HepG2 (cell line): ENCODE data around the gene LRP10. TPM values are rescaled to one million over a fixed set of nuclear protein-coding genes. Genes with fewer than 3 reads are reported as not detected.

ENCODE experiments used
- ATAC-seq: fragments of 200-7000 bp; cut with Tn5 transposase; 3 replicates; pipeline ENCODE4 v1.9.1; 2020; ENCODE audit warnings: mild to moderate bottlenecking, moderate library complexity
- BruUV-seq: library from RNA; stranded (reverse); fragments of 400-500 nt; replicated peaks from 2 replicates; lab custom pipeline; 2021; lab: Mats Ljungman, UMichigan
- CTCF ChIA-PET: fragments of 300-600 bp; formaldehyde crosslinking; extraction: SDS; loops from one replicate; lab custom pipeline; 2021; ENCODE audit warnings: low total read pairs, inconsistent platforms, low intra/inter-chr PET ratio; lab: Yijun Ruan, JAX
- POLR2A ChIA-PET: fragments of 350-600 bp; sonication (Branson Sonifier 250); formaldehyde crosslinking; loops from one replicate; lab custom pipeline; 2020; ENCODE audit warnings: antibody characterized with exemption, inconsistent platforms; lab: Yijun Ruan, JAX
- DNase-seq: peaks from one replicate; pipeline ENCODE4 v3.0.0-alpha.2; 2015; ENCODE audit warnings: low spot score
- FAIRE-seq: peaks from 3 replicates; lab custom pipeline; 2011; peaks lifted over from hg19 to GRCh38; lab: Jason Lieb, UNC
- H2AFZ ChIP-seq: one replicate; pipeline ENCODE4 v1.6.1; 2011; ENCODE audit warnings: low read length, inconsistent platforms
- H3K27ac ChIP-seq: fragments of 300-600 bp; 3 replicates; pipeline ENCODE4 v1.8.0; 2011; ENCODE audit warnings: mixed run types, mild to moderate bottlenecking, mixed read lengths, low read length, inconsistent platforms; ENCODE audit not compliant: insufficient read depth; ENCODE audit errors: extremely low read length
- H3K27me3 ChIP-seq, 2 experiments: fragments of 200-600 bp in 1 of 2; 2 replicates in 1 of 2; 3 replicates in 1 of 2; pipeline versions ENCODE4 v1.6.0 to v1.8.0; 2011; ENCODE audit warnings: low read length in 2 of 2, mild to moderate bottlenecking in 2 of 2, moderate library complexity in 2 of 2, inconsistent platforms in 1 of 2; ENCODE audit not compliant: insufficient read depth in 2 of 2, control insufficient read depth in 1 of 2
- H3K36me3 ChIP-seq, 2 experiments: fragments of 200-600 bp in 1 of 2; replicated peaks in 1 of 2; 2 replicates in 1 of 2; 3 replicates in 1 of 2; pipeline versions ENCODE4 v1.5.1 to v1.8.0; 2011; ENCODE audit warnings: low read length in 2 of 2, inconsistent platforms in 1 of 2; ENCODE audit not compliant: insufficient read depth in 2 of 2, control insufficient read depth in 1 of 2
- H3K4me1 ChIP-seq: 2 replicates; pipeline ENCODE4 v1.5.1; 2012; ENCODE audit warnings: low read length, inconsistent platforms; ENCODE audit not compliant: insufficient read depth
- H3K4me2 ChIP-seq: 2 replicates; pipeline ENCODE4 v1.6.0; 2011; ENCODE audit warnings: low read depth, low read length, inconsistent platforms
- H3K4me3 ChIP-seq, 3 experiments: fragments of 200-600 bp in 1 of 3; sonication (generic), shearing (Covaris generic) in 1 of 3; replicated peaks in 1 of 3; 2 replicates each; pipeline ENCODE4 v1.5.1; 2011 to 2016; ENCODE audit warnings: low read length in 3 of 3, inconsistent platforms in 2 of 3, low read depth in 2 of 3, mild to moderate bottlenecking in 2 of 3, control low read depth in 1 of 3, mixed read lengths in 1 of 3; ENCODE audit not compliant: insufficient read depth in 1 of 3
- H3K79me2 ChIP-seq: one replicate; pipeline ENCODE4 v1.6.1; 2011; ENCODE audit warnings: low read length, inconsistent platforms; ENCODE audit not compliant: insufficient read depth
- H3K9ac ChIP-seq: 2 replicates; pipeline ENCODE4 v1.6.0; 2011; ENCODE audit warnings: mild to moderate bottlenecking, low read depth, low read length, inconsistent platforms; ENCODE audit not compliant: insufficient read depth
- H3K9me3 ChIP-seq: 2 replicates; pipeline ENCODE4 v1.5.1; 2012; ENCODE audit warnings: mild to moderate bottlenecking, low read length
- H4K20me1 ChIP-seq: 2 replicates; pipeline ENCODE4 v1.6.0; 2011; ENCODE audit warnings: inconsistent platforms, mild to moderate bottlenecking, low read length, moderate library complexity; ENCODE audit not compliant: insufficient read depth
- ATF7 ChIP-seq, 2 experiments: fragments of 450-650 bp in 1 of 2; sonication (generic) in 1 of 2; formaldehyde crosslinking in 1 of 2; IDR thresholded peaks; 2 replicates each; pipeline versions ENCODE4 v1.4.0 to v1.6.1; 2016 to 2020; ENCODE audit warnings: antibody characterized with exemption in 1 of 2, mild to moderate bottlenecking in 1 of 2, missing genetic modification reagents in 1 of 2
- BRCA1 ChIP-seq: sonication (generic); formaldehyde crosslinking; IDR thresholded peaks from 2 replicates; pipeline ENCODE4 v1.4.0; 2020; ENCODE audit warnings: missing genetic modification reagents
- CTCF ChIP-seq: sonication (generic); formaldehyde crosslinking; IDR thresholded peaks from 2 replicates; pipeline ENCODE4 v1.5.0; 2020; ENCODE audit warnings: mild to moderate bottlenecking, missing genetic modification reagents, moderate library complexity
- GFI1 ChIP-seq: sonication (generic); formaldehyde crosslinking; IDR thresholded peaks from 2 replicates; pipeline ENCODE4 v1.5.0; 2020; ENCODE audit warnings: missing genetic modification reagents, mild to moderate bottlenecking, borderline replicate concordance
- HMGA1 ChIP-seq: sonication (generic); formaldehyde crosslinking; conservative IDR thresholded peaks from 2 replicates; pipeline ENCODE4 v1.4.0; 2020; ENCODE audit warnings: missing genetic modification reagents
- KDM1A ChIP-seq: IDR thresholded peaks from 2 replicates; pipeline ENCODE4 v1.6.1; 2016; ENCODE audit warnings: missing compliant biosample characterization
- RORA ChIP-seq: sonication (generic); formaldehyde crosslinking; IDR thresholded peaks from 2 replicates; pipeline ENCODE4 v1.5.0; 2020; ENCODE audit warnings: mild to moderate bottlenecking, missing genetic modification reagents, moderate library complexity
- SOX5 ChIP-seq: IDR thresholded peaks from 2 replicates; pipeline ENCODE4 v1.6.1; 2016; ENCODE audit warnings: borderline replicate concordance
- TIGD3 ChIP-seq: sonication (generic); formaldehyde crosslinking; IDR thresholded peaks from 2 replicates; pipeline ENCODE4 v1.5.1; 2020; ENCODE audit warnings: mild to moderate bottlenecking, missing genetic modification reagents, borderline replicate concordance
- ZBTB4 ChIP-seq: sonication (generic); formaldehyde crosslinking; IDR thresholded peaks from 2 replicates; pipeline ENCODE4 v1.4.0; 2020; ENCODE audit warnings: missing genetic modification reagents, mild to moderate bottlenecking, borderline replicate concordance
- ZNF34 ChIP-seq: sonication (generic); formaldehyde crosslinking; IDR thresholded peaks from 2 replicates; pipeline ENCODE4 v1.4.0; 2020; ENCODE audit warnings: mild to moderate bottlenecking, missing genetic modification reagents, borderline replicate concordance
- ZNF446 ChIP-seq: sonication (generic); formaldehyde crosslinking; IDR thresholded peaks from 2 replicates; pipeline ENCODE4 v1.5.0; 2020; ENCODE audit warnings: mild to moderate bottlenecking, missing genetic modification reagents
- WGBS: methylation state at CpG from one replicate; pipeline ENCODE4 v1.1.6; 2017; ENCODE audit warnings: low lambda C conversion rate; 5-methylcytosine and 5-hydroxymethylcytosine counted together
- in situ Hi-C: cut with HindIII; loops from 2 replicates; pipeline ENCODE4 v1.10.0; 2017; ENCODE audit warnings: low pct_unique_long_range_greater_than_20kb; ENCODE audit not compliant: extremely low pct_ligation_motif_present
- intact Hi-C: fragments of 100-400 bp; cut with micrococcal nuclease; formaldehyde crosslinking; loops from one replicate; pipeline ENCODE4 v1.10.0; 2022; ENCODE audit not compliant: unreplicated experiment
- polyA plus RNA-seq, 8 experiments: library from polyadenylated mRNA; depleted of rRNA in 3 of 8; stranded (reverse) in 7 of 8; unstranded in 1 of 8; fragments of >200 nt; fragmentation: Illumina TruSeq in 4 of 8; extraction: Trizol in 4 of 8; gene quantifications; 2 replicates each; pipeline versions ENCODE4 v1.2.1 to v1.2.3, GENCODE V29; 2011 to 2016; ENCODE audit warnings: low read depth in 4 of 8, missing spikeins in 1 of 8, mixed read lengths in 1 of 8; ENCODE audit not compliant: insufficient read depth in 1 of 8
- total RNA-seq, 5 experiments: library from RNA; depleted of rRNA; stranded (reverse); fragments of >200 nt; fragmentation: Illumina TruSeq; extraction: Trizol; gene quantifications; 2 replicates each; pipeline ENCODE4 v1.2.3, GENCODE V29; 2016; ENCODE audit warnings: low read depth in 1 of 5
- TF ChIP-seq, protein P1 (sequence below): sonication (generic); formaldehyde crosslinking; IDR thresholded peaks from 2 replicates; pipeline ENCODE4 v1.8.1; 2023; ENCODE audit warnings: mild to moderate bottlenecking, missing genetic modification reagents

The LRP10 gene
- total and polyA plus RNA-seq, 2 of the 13 experiments (the other 11 are each of a cell fraction or from before 2014, with no cell fraction given), result 16.9 to 45.2 TPM

DNA sequence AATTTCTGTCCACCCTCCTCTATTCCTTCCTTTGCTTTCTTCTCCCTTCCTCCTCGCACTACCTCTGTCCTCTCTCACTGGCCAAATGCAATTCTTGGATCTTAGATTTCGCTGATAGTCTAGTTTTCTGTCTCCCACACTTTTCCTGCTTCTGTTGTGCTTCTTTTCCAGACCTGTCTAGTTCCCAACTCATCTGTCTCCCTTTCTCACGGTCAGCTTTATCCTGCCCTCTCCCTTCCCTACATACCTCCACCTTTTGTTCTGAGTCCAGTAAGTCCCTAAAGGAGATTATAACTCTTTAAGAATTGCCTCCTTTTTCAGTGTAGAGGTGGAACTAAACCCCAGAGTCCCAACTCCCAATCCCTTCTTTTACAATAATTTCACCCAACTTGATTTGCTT is 36.0 kb upstream of the LRP10 start (continued):
- TF ChIP-seq, protein P1, sequence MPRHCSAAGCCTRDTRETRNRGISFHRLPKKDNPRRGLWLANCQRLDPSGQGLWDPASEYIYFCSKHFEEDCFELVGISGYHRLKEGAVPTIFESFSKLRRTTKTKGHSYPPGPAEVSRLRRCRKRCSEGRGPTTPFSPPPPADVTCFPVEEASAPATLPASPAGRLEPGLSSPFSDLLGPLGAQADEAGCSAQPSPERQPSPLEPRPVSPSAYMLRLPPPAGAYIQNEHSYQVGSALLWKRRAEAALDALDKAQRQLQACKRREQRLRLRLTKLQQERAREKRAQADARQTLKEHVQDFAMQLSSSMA (CRISPR knock-in tag), result no peak
- TF ChIP-seq ZNF446 (CRISPR knock-in tag) (no peak), KDM1A (no peak), HMGA1 (no peak), SOX5 (CRISPR knock-in tag) (no peak), ATF7 (IDR thresholded peaks at IDR 0.05) (0 out of 2 replicates have a peak, but pooled peaks have one; percentile 14), ATF7 (CRISPR knock-in tag; IDR thresholded peaks at IDR 0.05) (no peak), ZNF34 (CRISPR knock-in tag) (no peak)
- TF ChIP-seq, all 625 proteins: peak for 9

- Histone ChIP-seq H3K4me3 (peak within 1 kb of the TSS; percentile 55 to 71 (median 57)), H3K4me2 (peak within 1 kb of the TSS; percentile 79), H3K27me3 (no peaks in the 10 kb centered on the region), H3K9ac (peak within 1 kb of the TSS; percentile 73), H3K4me1 (peaks cover 43% of the 10 kb centered on the region), H3K36me3 (peaks cover 9 to 14% of the 10 kb centered on the region in 2 experiments), H3K79me2 (peaks cover under 1% of the 10 kb centered on the region), H4K20me1 (no peaks in the 10 kb centered on the region), H3K9me3 (no peaks in the 10 kb centered on the region), H3K27ac (no peak within 1 kb of the TSS), H2AFZ (peak within 1 kb of the TSS; percentile 4)
- POLR2A ChIA-PET, result interaction anchor here (0.9 to 3.7 kb wide), 16 partner anchors 9 to 1435 kb away, joined by 3 to 27 read pairs (median 6); partner anchors contain the start of genes ACIN1, C14orf119, DAD1 and LRP10
- DNase-seq (no peak), ATAC-seq (peak; percentile 11), FAIRE-seq (no peak)
- TSS peak; percentile 87 for BruUV-seq
- 64% methylated on average over 46 of the region's 46 CpGs for WGBS
- intact Hi-C loops, result loop anchor here (2.0 kb wide), 1 partner anchor 16 kb away; no protein-coding TSS in a partner anchor
- in situ Hi-C loops, result no loop called here
- CTCF ChIA-PET, result interaction anchor here (2.4 to 2.6 kb wide), 2 partner anchors 17 to 279 kb away, joined by 10 read pairs; no protein-coding TSS in a partner anchor
- peak; percentile 62; the same call in 1 of the 2 replicates for TF ChIP-seq TIGD3 (CRISPR knock-in tag)
- peak; percentile 42; the same call in 1 of the 2 replicates for TF ChIP-seq CTCF (CRISPR knock-in tag)
- TF ChIP-seq BRCA1 (CRISPR knock-in tag), result peak; percentile 44; the same call in 1 of the 2 replicates
- no peak for TF ChIP-seq RORA (CRISPR knock-in tag)
- 0 out of 2 replicates have a peak, but pooled peaks have one; percentile 20 for TF ChIP-seq ZBTB4 (CRISPR knock-in tag)
- no peak for TF ChIP-seq GFI1 (CRISPR knock-in tag)
Observed at GRCh38 chr14:22836301-22837113, 35.0 kb upstream of the LRP10 start, which contains the start of gene MMP14. Gene MMP14 (plus strand): TSS chr14:22836585. CDS start chr14:22836818, 233 bp downstream.
